NCI-H345 (cell line): Measurements from ENCODE around the gene SCAPER.

Experiments used
- DNase-seq: peaks from one replicate; lab custom pipeline; 2025; lab: John Stamatoyannopoulos, UW

Gene SCAPER

DNA sequence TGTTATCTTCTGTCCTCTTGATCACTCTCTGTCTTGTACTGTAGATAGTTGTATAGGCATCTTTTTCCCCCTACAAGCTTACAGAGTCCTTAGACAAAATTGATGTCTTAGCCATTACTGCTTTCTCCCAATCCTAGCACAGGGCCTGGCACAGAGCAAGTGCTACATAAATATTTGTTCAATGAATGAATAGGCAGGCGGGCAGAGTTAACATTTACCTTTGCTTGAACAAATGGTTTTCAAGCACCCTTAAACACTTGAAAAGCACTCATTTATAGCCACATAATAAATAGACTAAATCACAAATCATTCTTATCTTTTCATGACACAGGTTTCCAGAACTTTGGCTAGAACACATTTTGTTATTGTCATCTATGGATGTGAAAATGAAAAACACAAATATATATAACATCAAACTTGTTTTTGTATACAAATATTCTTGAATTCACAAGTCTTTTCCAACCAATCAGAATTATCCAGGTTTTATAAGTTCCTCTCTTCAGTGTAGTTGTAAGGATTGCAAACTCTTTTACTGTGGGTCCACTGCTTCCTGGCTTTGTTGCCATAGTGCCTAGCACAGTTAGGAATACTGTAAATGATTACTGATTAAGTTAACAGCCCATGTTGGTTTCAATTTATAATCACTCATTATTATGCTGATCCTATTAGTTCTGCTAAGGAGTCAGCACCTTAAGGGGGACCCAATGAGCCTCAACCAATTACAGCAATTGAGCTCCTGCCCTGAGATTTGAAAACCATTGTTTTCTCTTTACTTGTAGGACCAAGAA is 506.6 kb downstream of the SCAPER start:
- peak; percentile 86 for DNase-seq

DNA sequence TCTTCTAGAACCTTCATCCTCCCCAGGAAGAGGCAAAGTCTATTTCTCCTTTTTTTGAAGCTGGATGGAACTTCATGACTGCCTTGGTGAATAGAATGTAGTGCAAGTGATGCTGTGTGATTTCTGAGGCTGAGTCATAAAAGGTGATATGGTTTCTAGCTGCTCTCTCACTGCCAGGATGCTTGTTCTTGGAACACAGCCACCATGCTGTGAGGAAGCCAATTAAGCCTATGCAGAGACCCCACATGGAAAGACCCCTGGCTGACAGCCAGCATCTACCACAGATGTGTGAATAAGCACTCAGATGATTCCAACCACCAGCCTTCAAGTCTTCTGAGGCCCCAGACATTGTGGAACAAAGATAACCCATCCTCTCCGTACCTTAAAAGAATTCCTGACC is 511.5 kb downstream of the SCAPER start:
- DNase-seq: peak; percentile 15

DNA sequence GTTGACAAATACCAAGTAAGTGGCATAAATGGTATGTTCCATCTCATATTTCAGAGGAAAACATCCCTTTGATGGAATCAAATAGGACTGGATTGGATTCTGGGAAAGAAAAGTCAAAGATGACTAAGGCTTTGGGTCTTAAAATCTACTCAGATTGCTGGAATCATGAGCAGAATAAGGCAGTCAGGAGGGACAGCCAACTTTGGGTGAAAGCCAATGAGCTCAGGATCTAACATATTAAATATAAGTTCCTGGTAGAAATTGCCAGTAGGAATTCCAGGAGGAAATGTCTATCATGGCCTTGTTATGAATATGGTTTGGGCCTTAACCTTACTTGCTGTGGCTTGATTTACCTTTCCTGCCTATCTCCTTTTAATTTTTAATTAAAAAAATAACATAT is 513.3 kb downstream of the SCAPER start:
- DNase-seq: no peak

DNA sequence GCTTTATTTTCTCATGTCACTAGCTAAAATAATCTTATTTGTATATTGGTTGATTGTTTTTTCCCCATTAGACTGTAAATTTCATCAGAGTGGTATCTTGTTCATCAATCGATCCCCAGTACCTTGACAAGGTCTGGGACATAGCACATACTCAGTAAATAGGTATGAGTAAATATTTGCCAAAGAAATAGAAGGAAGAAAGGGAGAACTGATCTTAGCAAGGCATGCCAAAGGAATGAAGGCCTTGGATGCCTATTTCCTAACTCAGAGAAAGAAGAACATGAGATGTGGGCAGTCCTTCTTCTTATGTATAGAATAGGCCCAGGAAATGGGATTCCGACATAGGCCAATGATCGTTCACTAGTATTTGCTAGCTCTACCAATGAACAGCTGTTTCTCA is 513.8 kb downstream of the SCAPER start:
- no peak for DNase-seq

DNA sequence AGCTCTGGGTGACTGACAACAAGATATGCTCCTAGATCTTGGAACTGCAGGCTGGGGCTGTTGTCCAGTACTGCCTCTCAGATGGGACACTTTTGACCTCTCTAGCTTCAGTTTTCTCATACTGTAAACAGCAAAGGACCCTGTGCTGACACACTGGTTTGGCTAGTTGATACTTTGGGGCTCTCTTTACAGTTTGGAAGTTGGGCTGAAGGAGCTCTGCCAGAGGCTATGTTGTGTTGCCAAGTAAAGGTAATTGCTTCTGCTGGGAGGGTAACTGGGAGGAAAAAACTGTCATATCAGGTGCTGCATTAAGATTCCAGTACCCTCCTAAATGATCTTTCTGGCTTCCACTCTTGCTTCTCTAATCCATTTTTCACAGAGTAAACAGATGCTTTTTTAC is 514.6 kb downstream of the SCAPER start:
- DNase-seq: no peak

DNA sequence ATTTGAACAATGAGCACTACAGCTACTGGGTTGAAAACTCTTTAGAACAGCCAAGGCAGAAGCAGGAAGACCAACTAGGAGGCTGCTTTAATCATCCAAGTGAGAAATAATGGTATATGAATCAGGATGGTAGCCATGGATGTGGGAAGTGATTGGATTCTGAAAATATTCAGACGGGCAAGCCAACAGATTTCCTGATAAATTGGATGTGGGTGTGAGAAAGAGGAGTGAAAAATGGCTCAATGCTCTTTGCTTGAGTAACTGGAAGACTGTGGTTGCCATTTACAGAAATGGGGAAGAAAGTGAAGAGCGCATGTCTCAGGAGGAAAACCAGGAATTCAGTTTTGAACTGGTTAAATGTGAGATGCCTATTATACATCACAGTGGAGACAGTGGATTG is 518.2 kb downstream of the SCAPER start:
- no peak for DNase-seq

DNA sequence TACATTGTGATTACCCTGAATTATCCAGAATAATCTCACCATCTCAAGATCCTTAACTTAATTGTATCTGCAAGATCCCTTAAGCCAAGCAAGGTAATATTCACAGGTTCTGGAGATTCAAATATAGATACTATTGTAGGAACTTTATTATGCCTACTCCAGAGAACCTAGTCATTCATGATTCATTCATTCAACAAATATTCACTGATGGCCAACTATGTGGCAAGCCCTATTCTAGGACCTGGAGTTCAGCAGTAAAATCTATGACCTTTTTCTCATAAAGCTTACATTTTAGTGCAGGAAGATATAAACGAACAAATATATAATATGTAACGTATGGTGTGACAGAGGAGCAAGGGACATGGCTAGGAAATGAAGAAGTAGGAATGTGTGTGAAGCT is 519.0 kb downstream of the SCAPER start:
- no peak for DNase-seq

DNA sequence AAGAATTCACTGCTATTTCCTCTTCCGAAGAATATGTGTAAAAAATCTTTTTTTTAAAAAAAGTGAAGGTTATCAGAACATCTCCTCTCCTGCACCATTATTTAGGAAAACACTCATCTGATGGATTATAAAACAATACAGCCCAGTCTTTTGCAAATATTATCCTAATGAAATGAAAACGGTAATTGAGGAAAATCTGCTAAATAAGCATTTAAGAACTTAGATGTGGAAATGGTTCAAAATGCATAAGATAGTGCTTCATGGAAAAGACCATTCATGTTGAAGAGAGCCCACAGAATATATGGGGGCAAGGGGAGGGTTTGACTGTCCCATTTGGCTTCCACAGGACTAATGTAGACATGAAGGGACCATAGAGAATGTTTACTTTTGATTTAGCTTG is 520.7 kb downstream of the SCAPER start:
- DNase-seq: no peak

DNA sequence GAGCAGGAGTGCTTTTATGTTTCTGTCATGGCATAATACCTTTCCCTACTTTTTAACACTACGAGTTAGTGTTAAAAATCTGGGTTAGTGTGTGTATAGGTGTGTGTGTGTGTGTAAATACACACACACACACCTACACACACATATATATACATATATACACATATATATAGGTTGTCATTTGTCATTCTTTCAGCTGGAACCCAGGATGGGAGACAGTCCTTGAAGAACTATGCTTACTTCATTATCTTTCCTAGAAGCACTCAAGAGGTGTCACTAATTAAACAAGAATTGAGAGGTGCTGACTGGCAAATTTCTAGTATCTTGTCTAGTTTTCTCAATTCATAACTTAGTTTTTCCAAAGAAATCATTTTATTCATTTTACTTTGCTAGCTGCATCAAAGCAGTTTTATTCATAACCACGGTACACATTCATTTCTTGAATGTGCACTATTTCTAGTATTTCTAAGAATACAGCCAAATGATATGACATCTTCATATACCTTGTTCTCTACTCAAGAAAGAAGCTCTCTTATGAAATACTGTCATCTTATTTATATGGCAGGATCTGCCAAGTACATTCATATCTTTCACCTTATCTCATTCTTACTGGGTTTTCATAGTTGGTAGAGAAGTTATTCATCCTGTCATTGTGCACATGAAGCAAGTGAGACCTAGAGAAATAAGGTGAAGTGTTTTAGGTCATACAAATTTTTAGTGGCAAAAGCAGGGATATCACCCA is 522.0 kb downstream of the SCAPER start:
- no peak for DNase-seq

DNA sequence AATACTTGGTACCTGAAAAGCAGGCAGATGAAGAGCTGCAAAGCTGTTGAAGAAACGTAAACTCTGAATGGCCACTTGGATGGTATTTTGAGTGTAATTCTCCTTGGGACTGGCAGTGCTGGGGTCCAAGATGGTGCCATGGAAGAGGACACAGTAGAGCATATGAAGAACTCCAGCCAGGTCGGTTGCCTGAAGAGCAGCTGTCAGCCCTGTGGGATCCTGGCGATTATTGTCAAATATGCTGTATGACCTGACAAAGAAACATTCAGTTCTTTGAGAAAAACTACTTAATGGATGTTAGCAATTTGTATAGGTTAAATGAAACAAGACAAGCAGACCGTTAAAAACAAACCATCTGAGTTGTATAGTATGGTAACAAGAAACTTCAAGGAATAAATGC is 523.8 kb downstream of the SCAPER start:
- DNase-seq: no peak

DNA sequence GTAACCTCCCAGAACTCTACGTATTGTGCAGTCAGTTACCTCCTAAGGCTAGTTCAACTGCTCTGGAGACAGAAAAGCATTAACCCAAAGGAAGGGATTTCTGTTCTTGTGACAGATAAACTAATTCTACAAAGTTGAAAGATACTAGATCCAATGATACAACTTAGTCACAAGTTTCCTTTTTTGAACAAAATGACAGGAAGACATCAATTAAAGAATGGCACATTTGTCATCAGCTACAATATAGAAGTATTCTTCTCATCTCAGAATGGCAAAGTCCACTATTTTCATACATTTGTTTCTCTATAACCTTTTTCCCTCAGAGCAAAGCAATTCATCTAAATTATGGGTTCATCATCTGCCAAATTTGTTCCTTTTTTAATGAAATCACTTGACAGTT is 524.9 kb downstream of the SCAPER start:
- no peak for DNase-seq

DNA sequence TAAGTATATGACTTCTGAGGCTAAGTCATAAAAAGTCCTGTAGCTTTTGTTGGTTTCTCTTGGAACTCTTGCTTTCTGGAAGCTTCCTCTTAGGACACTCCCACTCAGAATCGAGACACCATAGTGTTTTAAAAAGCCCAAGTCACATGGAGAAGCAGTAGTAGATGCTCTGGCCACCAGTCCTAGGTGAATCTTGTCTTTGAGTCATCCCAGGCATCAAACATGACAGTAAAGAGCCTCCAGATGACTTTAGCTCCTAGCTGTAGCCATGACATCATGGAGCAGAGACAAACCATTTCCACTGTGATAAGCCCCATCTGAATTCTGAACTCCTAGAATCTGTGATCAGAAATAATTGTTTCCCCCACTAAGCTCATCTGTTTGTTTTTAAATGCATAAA is 526.4 kb downstream of the SCAPER start:
- no peak for DNase-seq

DNA sequence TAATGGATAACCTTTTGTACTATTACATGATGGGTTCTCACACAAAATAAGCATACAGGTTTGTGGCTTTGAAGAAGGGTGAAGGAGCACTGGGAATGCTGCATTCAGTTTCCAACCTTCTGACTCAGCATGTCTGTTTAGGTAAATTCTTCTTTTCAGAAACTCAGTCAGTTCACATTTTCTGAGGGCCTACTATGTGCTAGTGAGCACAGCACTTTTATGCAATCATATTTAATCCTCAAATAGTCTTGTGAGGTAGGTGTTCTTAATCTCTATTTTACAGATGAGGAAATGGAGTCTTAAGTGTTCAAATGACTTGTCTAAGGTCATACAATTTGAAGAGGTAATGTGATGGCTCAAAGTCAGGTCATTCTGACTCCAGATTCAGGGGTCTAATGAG is 527.4 kb downstream of the SCAPER start:
- no peak for DNase-seq

DNA sequence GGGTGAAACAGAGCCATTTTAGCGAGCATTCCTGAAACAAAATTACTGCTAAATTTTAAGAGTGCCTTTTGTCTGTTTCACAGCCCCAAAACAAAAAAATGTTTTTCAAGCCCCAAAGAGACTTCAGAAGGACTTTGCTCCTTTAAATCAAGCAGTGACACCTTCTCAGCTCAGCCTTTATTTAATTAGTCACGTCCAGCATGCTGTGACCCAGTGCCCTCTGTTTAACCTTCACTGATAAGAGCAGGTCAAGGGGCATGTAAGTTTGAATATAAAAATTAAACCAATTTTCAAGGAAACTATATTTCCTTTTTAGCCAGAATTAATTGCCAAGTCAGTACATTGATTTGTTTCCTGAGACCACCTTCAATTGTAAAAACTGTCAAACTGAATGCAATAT is 527.9 kb downstream of the SCAPER start:
- no peak for DNase-seq

DNA sequence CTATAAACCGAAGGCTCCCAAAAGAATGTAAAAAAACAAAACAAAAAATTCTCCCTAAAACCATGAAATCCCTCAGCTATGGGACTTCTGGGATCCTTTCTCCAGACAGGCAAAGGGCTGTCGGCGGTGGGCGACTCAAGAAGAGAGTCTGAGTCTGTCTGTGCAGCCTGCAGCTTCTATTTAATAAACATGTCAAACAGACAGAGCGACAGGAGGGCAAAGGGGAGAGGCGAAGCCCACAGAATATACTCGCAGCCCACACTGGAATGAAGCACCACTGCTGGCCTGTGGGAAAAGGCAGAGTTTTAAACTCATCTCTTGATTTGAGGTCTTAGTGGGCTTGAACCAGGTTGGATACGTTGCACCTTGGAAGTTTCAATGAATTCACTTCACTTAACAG is 528.3 kb downstream of the SCAPER start:
- DNase-seq: no peak

DNA sequence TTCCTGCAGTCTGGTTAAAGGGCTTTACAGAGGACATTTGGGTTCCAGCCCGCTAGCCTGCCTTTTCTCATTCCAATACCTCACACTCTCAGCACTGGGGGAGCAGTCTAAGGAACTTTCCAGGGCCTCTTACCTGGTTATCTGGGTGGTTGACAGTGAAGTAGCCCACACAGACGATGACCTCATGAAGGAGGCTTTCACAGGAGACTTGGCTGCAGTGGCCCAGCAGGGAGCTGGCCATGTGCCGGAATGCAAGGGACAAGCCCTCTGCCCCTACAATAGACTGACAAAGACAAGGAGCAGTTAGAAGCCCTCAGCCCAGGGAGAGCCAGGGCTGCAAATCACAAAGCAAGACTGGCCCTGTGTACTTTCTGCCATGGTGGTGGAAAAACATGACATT is 529.1 kb downstream of the SCAPER start:
- no peak for DNase-seq

DNA sequence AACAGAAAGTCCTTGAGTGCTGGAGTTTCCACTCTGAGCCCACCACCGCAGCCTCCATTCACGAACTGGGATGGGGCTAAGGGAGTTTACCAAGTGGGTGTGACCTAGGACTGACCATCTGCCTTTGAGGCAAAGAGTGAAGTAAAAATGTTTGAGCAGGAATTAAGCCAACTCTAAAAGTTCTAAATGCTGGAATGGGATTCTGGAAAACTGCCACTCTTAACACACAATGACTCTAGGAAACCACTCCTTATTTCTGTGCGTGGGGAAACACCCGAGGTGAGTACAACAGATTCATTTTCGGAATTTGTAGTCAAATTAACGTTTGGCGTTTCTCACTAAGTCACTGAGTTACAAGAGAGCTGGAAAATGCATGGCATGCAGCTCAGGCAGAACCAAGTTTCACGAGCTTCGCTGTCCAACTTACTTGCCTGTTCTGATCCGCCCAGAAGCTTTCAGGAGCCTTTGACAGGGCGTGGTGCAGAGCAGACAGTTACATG is 537.0 kb downstream of the SCAPER start:
- no peak for DNase-seq

DNA sequence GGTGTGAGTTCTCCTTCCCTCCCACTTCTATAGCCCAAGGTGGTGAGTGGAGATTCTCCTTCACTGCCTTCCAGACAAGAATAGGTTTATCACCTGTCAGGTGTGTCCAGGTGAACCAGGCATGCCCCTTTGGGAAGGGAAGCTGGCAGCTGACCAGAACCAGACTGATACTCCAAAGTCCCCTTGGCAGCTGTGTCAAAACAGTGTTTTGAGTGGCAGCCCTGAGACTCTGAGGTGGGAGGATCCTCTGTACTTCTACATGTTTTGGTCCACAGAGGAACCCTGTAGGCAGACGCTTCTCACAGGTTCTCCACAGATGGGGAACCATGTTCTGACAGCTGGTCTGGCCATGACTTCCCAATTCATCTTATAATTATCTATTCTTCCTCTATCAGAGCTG is 538.4 kb downstream of the SCAPER start:
- DNase-seq: no peak

DNA sequence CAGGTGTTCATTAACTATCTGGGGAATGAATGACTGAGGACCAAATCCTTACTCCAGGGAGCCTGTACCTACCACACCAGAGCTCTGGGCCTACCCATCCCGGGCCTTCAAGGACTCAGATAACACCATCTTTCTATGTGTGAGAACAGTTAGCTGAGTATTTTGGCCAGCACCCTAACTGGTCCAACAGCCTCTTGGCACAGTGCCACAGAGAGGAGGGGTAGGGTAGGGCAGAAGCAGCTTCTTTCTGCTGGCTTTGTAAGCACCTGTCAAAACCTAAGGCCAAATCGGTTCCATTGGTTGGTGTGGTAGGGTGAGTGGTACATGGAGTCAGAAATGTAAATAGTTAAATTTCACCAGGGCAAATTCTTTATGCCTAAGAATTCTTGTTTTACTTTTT is 541.9 kb downstream of the SCAPER start:
- DNase-seq: no peak

DNA sequence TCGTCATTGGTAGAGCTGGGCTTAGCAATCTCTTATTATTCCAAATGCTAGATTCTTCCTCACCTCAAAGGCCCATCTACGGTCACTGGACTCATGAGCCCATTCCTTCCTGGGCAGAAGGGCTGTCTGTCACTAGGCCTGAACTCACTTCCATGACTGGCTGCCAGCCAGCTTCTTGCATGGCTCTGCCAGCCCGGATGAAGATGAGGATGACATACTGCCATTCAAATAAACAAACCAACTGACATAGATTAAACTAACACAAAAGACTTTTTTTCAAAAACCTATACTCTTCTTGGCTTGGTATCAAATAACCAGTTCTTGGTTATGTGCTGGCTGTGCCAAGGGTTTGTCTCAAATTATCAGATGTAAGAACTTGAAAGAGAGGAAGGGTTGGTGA is 544.7 kb downstream of the SCAPER start:
- DNase-seq: no peak

DNA sequence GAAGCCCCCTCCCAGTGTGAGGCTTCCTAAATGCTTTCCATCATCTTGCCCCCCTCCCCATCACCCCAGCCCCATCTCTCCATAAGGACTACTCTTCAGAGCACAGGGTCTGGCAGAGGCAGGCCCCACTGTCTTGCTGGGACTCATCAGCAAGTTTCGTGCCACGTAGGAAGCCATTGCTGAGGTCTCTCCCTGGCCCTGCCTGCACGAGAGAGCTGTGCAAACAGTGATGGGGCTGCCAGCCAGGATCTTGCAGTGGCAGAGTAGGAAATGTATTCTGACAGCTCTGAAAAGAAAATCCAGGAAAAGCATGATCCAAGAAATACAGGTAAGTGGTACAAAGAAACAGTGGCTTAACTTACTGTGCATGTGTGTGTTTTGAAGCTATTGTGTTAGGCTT is 546.0 kb downstream of the SCAPER start:
- no peak for DNase-seq

DNA sequence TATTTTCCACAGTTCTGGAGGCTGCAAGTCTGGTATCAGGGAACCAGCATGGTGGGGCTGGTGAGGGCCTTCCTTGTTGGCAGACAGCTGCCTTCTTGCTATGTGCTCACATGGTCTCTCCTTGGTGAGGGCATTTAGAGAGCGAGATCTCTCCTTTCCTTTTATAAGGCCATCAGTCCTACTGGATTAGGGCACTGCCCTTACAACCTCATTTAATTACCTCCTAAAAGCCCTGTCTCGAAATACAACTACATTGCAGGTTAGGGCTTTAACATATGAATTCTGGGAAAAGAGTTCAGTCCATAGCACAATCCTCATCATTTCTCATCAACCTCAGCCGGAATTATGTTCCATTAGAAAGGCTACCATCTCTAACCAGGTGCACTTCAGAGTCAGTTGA is 546.7 kb downstream of the SCAPER start:
- no peak for DNase-seq

DNA sequence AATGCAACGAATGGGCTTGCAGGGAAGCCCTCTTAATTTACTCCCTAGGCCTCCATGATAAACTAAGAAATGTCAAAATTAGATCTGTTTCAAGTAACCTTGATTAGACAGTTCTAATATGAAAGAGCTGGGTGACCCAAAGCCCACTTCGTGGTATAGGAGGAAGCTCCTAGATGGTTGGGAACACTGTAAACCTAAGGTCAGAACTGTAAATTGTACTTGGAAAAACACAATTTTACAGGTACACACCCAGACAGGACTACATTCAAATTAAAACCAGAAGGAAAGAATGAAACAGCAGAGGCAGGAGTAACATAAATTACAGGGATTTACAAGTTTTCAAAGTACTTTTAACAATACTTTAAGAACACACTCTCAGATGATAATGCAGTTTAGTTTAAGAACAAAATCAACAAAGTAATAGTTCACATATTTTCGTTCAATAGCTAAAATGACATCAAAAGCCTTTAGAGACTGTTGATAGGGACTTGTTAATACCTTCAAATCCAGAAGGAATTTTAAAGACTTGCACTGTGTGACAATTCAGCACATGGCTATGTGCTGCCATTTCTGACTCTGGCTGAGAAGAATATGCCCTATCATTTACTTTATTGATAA is 550.2 kb downstream of the SCAPER start:
- DNase-seq: no peak
